Activated CD8-positive, alpha-beta T cell treated with anti-CD3 and anti-CD28 coated beads, Interleukin-2, amount 10 ng/mL, durations not matched to agents 7 days and 5 days (primary cell): ENCODE results near the gene SMOC1. TPM values are rescaled to one million over a fixed set of nuclear protein-coding genes. Genes with fewer than 3 reads are reported as not detected.

Experiments used
- ATAC-seq: fragments of 150-1000 bp; cut with Tn5 transposase; one replicate; pipeline ENCODE4 v1.10.0; 2021; ENCODE audit warnings: moderate library complexity
- CTCF ChIA-PET: fragments of 350-600 bp; sonication (Branson Sonifier 250); formaldehyde crosslinking; loops from one replicate; lab custom pipeline; 2021; ENCODE audit warnings: antibody characterized with exemption; lab: Charles Lee
- POLR2A ChIA-PET: fragments of 350-600 bp; sonication (Branson Sonifier 250); formaldehyde crosslinking; loops from one replicate; lab custom pipeline; 2021; ENCODE audit warnings: antibody characterized with exemption; lab: Charles Lee
- DNase-seq: peaks from one replicate; pipeline ENCODE4 v3.0.0-alpha.2; 2020
- H3K27ac Mint-ChIP-seq: one replicate; pipeline ENCODE4 v1.8.0; 2021; ENCODE audit warnings: mild to moderate bottlenecking, mixed read lengths
- H3K27me3 Mint-ChIP-seq: one replicate; pipeline ENCODE4 v1.8.0; 2021; ENCODE audit warnings: low read depth, mixed read lengths
- H3K36me3 Mint-ChIP-seq: one replicate; pipeline ENCODE4 v1.8.0; 2021; ENCODE audit warnings: low read depth, mixed read lengths
- H3K4me1 Mint-ChIP-seq: one replicate; pipeline ENCODE4 v1.8.0; 2021; ENCODE audit warnings: low read depth, mixed read lengths
- H3K4me3 Mint-ChIP-seq: one replicate; pipeline ENCODE4 v1.8.0; 2021; ENCODE audit warnings: mild to moderate bottlenecking, mixed read lengths
- H3K9me3 Mint-ChIP-seq: one replicate; pipeline ENCODE4 v1.8.0; 2022; ENCODE audit warnings: mixed read lengths; ENCODE audit not compliant: insufficient read depth
- total RNA-seq, 2 experiments: library from RNA; stranded (reverse); gene quantifications; one replicate each; pipeline ENCODE4 v1.2.3, GENCODE V29; 2021

Gene SMOC1
- total RNA-seq, 2 experiments from 2014 or later: not detected

GRCh38 chr14:69953266-69953915 lies 74.2 kb downstream of the SMOC1 start:
- no peak overlapping the region for H3K27ac Mint-ChIP-seq
- H3K4me3 Mint-ChIP-seq: no peak overlapping the region
- no peaks in the 10 kb centered on the region for H3K36me3 Mint-ChIP-seq
- ChIA-PET POLR2A (no interaction called here), CTCF (no interaction called here)
- DNase-seq (no peak), ATAC-seq (no peak)
- H3K27me3 Mint-ChIP-seq: peaks cover 15% of the 10 kb centered on the region
- no peaks in the 10 kb centered on the region for H3K4me1 Mint-ChIP-seq
- H3K9me3 Mint-ChIP-seq: no peaks in the 10 kb centered on the region

GRCh38 chr14:69955855-69956845 lies 76.9 kb downstream of the SMOC1 start:
- no peak for DNase-seq
- Mint-ChIP-seq H3K27me3 (peaks cover 24% of the 10 kb centered on the region), H3K4me3 (no peak overlapping the region), H3K4me1 (no peaks in the 10 kb centered on the region), H3K27ac (no peak overlapping the region), H3K9me3 (no peaks in the 10 kb centered on the region), H3K36me3 (no peaks in the 10 kb centered on the region)
- POLR2A ChIA-PET: no interaction called here
- no peak for ATAC-seq
- CTCF ChIA-PET: interaction anchor here (0.9 kb wide), 1 partner anchor 72 kb away, joined by 3 read pairs; no protein-coding TSS in a partner anchor

GRCh38 chr14:69956970-69957369 lies 77.8 kb downstream of the SMOC1 start:
- H3K27ac Mint-ChIP-seq: no peak overlapping the region
- ChIA-PET POLR2A (no interaction called here), CTCF (interaction anchor here (0.9 kb wide), 1 partner anchor 71 kb away, joined by 3 read pairs; no protein-coding TSS in a partner anchor)
- ATAC-seq (no peak), DNase-seq (no peak)
- H3K4me3 Mint-ChIP-seq: no peak overlapping the region
- H3K4me1 Mint-ChIP-seq: no peaks in the 10 kb centered on the region
- peaks cover 24% of the 10 kb centered on the region for H3K27me3 Mint-ChIP-seq
- H3K36me3 Mint-ChIP-seq: no peaks in the 10 kb centered on the region
- no peaks in the 10 kb centered on the region for H3K9me3 Mint-ChIP-seq

- ChIA-PET POLR2A (no interaction called here), CTCF (no interaction called here)
- H3K27me3 Mint-ChIP-seq: peaks cover 24% of the 10 kb centered on the region
- no peak for ATAC-seq
- DNase-seq: no peak
- no peaks in the 10 kb centered on the region for H3K4me1 Mint-ChIP-seq
- no peak overlapping the region for H3K4me3 Mint-ChIP-seq
- no peaks in the 10 kb centered on the region for H3K36me3 Mint-ChIP-seq
- H3K27ac Mint-ChIP-seq: no peak overlapping the region
- no peaks in the 10 kb centered on the region for H3K9me3 Mint-ChIP-seq
Measured at GRCh38 chr14:69957986-69958385, 78.8 kb downstream of the SMOC1 start.

GRCh38 chr14:69959136-69959535 lies 79.9 kb downstream of the SMOC1 start:
- no peak overlapping the region for H3K27ac Mint-ChIP-seq
- H3K36me3 Mint-ChIP-seq: no peaks in the 10 kb centered on the region
- peaks cover 21% of the 10 kb centered on the region for H3K27me3 Mint-ChIP-seq
- ChIA-PET POLR2A (no interaction called here), CTCF (interaction anchor here (1.3 kb wide), 1 partner anchor 69 kb away, joined by 3 read pairs; no protein-coding TSS in a partner anchor)
- ATAC-seq: no peak
- no peak for DNase-seq
- no peak overlapping the region for H3K4me3 Mint-ChIP-seq
- no peaks in the 10 kb centered on the region for H3K9me3 Mint-ChIP-seq
- no peaks in the 10 kb centered on the region for H3K4me1 Mint-ChIP-seq

GRCh38 chr14:69960296-69960695 lies 81.1 kb downstream of the SMOC1 start:
- Mint-ChIP-seq H3K27ac (no peak overlapping the region), H3K36me3 (no peaks in the 10 kb centered on the region), H3K4me3 (no peak overlapping the region), H3K27me3 (peaks cover 16% of the 10 kb centered on the region), H3K9me3 (no peaks in the 10 kb centered on the region), H3K4me1 (no peaks in the 10 kb centered on the region)
- ATAC-seq (no peak), DNase-seq (no peak)
- ChIA-PET CTCF (no interaction called here), POLR2A (no interaction called here)

GRCh38 chr14:69963966-69964365 lies 84.8 kb downstream of the SMOC1 start:
- POLR2A ChIA-PET: no interaction called here
- no peak for ATAC-seq

GRCh38 chr14:69964841-69965240 lies 85.6 kb downstream of the SMOC1 start:
- CTCF ChIA-PET: no interaction called here
- POLR2A ChIA-PET: no interaction called here
- Mint-ChIP-seq H3K27ac (no peak overlapping the region), H3K4me3 (no peak overlapping the region), H3K9me3 (no peaks in the 10 kb centered on the region), H3K4me1 (no peaks in the 10 kb centered on the region), H3K36me3 (no peaks in the 10 kb centered on the region), H3K27me3 (peaks cover 10% of the 10 kb centered on the region)
- ATAC-seq (no peak), DNase-seq (no peak)

More at GRCh38 chr14:69963966-69964365, 84.8 kb downstream of the SMOC1 start:
- no peaks in the 10 kb centered on the region for H3K4me1 Mint-ChIP-seq
- H3K4me3 Mint-ChIP-seq: no peak overlapping the region
- H3K27me3 Mint-ChIP-seq: peaks cover 10% of the 10 kb centered on the region
- no peaks in the 10 kb centered on the region for H3K9me3 Mint-ChIP-seq
- no peaks in the 10 kb centered on the region for H3K36me3 Mint-ChIP-seq
- no peak for DNase-seq
- no peak overlapping the region for H3K27ac Mint-ChIP-seq
- CTCF ChIA-PET: no interaction called here

- DNase-seq: no peak
- CTCF ChIA-PET: no interaction called here
- no peaks in the 10 kb centered on the region for H3K9me3 Mint-ChIP-seq
- H3K27me3 Mint-ChIP-seq: peaks cover 3% of the 10 kb centered on the region
- no peaks in the 10 kb centered on the region for H3K4me1 Mint-ChIP-seq
- no peaks in the 10 kb centered on the region for H3K36me3 Mint-ChIP-seq
- POLR2A ChIA-PET: no interaction called here
- H3K4me3 Mint-ChIP-seq: no peak overlapping the region
- no peak overlapping the region for H3K27ac Mint-ChIP-seq
- ATAC-seq: no peak
Measured at GRCh38 chr14:69968132-69968531, 88.9 kb downstream of the SMOC1 start.

GRCh38 chr14:69968681-69969080 lies 89.5 kb downstream of the SMOC1 start:
- H3K9me3 Mint-ChIP-seq: no peaks in the 10 kb centered on the region
- H3K36me3 Mint-ChIP-seq: no peaks in the 10 kb centered on the region
- ChIA-PET CTCF (no interaction called here), POLR2A (no interaction called here)
- H3K4me1 Mint-ChIP-seq: no peaks in the 10 kb centered on the region
- H3K4me3 Mint-ChIP-seq: no peak overlapping the region
- DNase-seq: no peak
- ATAC-seq: no peak
- H3K27ac Mint-ChIP-seq: no peak overlapping the region
- H3K27me3 Mint-ChIP-seq: peaks cover 3% of the 10 kb centered on the region

GRCh38 chr14:69972755-69973154 lies 93.5 kb downstream of the SMOC1 start:
- Mint-ChIP-seq H3K27me3 (peaks cover 15% of the 10 kb centered on the region), H3K4me1 (no peaks in the 10 kb centered on the region), H3K27ac (no peak overlapping the region), H3K4me3 (no peak overlapping the region), H3K36me3 (no peaks in the 10 kb centered on the region), H3K9me3 (no peaks in the 10 kb centered on the region)
- no peak for ATAC-seq
- no peak for DNase-seq
- POLR2A ChIA-PET: no interaction called here
- CTCF ChIA-PET: no interaction called here

GRCh38 chr14:69973846-69974245 lies 94.6 kb downstream of the SMOC1 start:
- no peaks in the 10 kb centered on the region for H3K36me3 Mint-ChIP-seq
- H3K4me1 Mint-ChIP-seq: no peaks in the 10 kb centered on the region
- H3K27me3 Mint-ChIP-seq: peaks cover 13% of the 10 kb centered on the region
- ChIA-PET POLR2A (no interaction called here), CTCF (no interaction called here)
- no peak overlapping the region for H3K27ac Mint-ChIP-seq
- no peaks in the 10 kb centered on the region for H3K9me3 Mint-ChIP-seq
- H3K4me3 Mint-ChIP-seq: no peak overlapping the region
- no peak for DNase-seq
- ATAC-seq: no peak
